ENCODE results near the gene TNRC6B.

DNA sequence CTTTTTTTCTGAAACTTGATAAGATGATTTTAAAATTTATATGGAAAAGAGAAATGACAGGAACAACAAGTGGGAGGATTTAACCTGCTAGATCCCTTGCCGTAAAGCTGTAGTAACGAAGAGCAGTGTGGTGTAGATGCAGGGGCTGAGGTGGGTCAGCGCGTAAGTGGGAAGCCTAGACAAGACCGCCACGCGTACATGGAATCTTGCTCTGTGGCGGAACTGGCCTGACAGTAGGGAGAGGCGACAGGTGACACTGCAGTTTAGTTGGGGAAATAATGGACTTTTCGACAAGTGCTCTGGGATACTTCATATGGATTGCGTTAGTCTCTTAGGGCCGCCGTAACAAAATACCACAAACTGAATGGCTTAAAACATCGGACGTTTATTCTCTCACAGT lies 28.8 kb downstream of the TNRC6B start:
- TF ChIP-seq, protein P1, sequence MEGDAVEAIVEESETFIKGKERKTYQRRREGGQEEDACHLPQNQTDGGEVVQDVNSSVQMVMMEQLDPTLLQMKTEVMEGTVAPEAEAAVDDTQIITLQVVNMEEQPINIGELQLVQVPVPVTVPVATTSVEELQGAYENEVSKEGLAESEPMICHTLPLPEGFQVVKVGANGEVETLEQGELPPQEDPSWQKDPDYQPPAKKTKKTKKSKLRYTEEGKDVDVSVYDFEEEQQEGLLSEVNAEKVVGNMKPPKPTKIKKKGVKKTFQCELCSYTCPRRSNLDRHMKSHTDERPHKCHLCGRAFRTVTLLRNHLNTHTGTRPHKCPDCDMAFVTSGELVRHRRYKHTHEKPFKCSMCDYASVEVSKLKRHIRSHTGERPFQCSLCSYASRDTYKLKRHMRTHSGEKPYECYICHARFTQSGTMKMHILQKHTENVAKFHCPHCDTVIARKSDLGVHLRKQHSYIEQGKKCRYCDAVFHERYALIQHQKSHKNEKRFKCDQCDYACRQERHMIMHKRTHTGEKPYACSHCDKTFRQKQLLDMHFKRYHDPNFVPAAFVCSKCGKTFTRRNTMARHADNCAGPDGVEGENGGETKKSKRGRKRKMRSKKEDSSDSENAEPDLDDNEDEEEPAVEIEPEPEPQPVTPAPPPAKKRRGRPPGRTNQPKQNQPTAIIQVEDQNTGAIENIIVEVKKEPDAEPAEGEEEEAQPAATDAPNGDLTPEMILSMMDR (IDR thresholded peaks at IDR 0.05; ENCODE audit: low read depth, low read length): no peak
- no peak for TF ChIP-seq POLR2A (IDR thresholded peaks at IDR 0.05; ENCODE audit: extremely low read depth, insufficient read length)
